Measurements from ENCODE around the gene STX16. TPM values are rescaled to one million over a fixed set of nuclear protein-coding genes. Genes with fewer than 3 reads are reported as not detected.

Gene STX16
- total RNA-seq, 1 donor from 2014 or later = 32.4 TPM

GRCh38 chr20:58685988-58686387 lies 34.9 kb downstream of the STX16 start:
- Histone ChIP-seq H3K4me1 (ENCODE audit: control insufficient read depth in 3 of 3, insufficient read depth in 3 of 3, low read length in 3 of 3) (peaks cover 6 to 13% (median 9%) of the 10 kb centered on the region in 3 donors), H3K4me3 (ENCODE audit: low read length in 3 of 3) (no peak overlapping the region), H3K27ac (ENCODE audit: low read depth, low read length) (no peak overlapping the region), H3K9ac (ENCODE audit: low read depth in 1 of 3, low read length in 3 of 3) (no peak overlapping the region), H3K27me3 (ENCODE audit: control insufficient read depth in 3 of 3, insufficient read depth in 3 of 3, low read length in 3 of 3) (no peaks in the 10 kb centered on the region), H3K36me3 (ENCODE audit: control insufficient read depth in 3 of 3, insufficient read depth in 3 of 3, low read length in 3 of 3) (no peaks in the 10 kb centered on the region), H3K9me3 (ENCODE audit: control insufficient read depth in 3 of 3, low read length in 3 of 3) (no peaks in the 10 kb centered on the region)

GRCh38 chr20:58688414-58688813 lies 37.3 kb downstream of the STX16 start:
- Histone ChIP-seq H3K36me3 (ENCODE audit: control insufficient read depth in 3 of 3, insufficient read depth in 3 of 3, low read length in 3 of 3) (no peaks in the 10 kb centered on the region), H3K4me3 (ENCODE audit: low read length in 3 of 3) (peak overlapping the region in 1 of 3 donors; percentile 35), H3K4me1 (ENCODE audit: control insufficient read depth in 3 of 3, insufficient read depth in 3 of 3, low read length in 3 of 3) (peaks cover 15 to 24% (median 20%) of the 10 kb centered on the region in 3 donors), H3K27ac (ENCODE audit: low read depth, low read length) (no peak overlapping the region), H3K9me3 (ENCODE audit: control insufficient read depth in 3 of 3, low read length in 3 of 3) (no peaks in the 10 kb centered on the region), H3K27me3 (ENCODE audit: control insufficient read depth in 3 of 3, insufficient read depth in 3 of 3, low read length in 3 of 3) (no peaks in the 10 kb centered on the region), H3K9ac (ENCODE audit: low read depth in 1 of 3, low read length in 3 of 3) (peak overlapping the region in 1 of 3 donors; percentile 69)

GRCh38 chr20:58688840-58689239 lies 37.8 kb downstream of the STX16 start:
- Histone ChIP-seq H3K9me3 (ENCODE audit: control insufficient read depth in 3 of 3, low read length in 3 of 3) (no peaks in the 10 kb centered on the region), H3K27me3 (ENCODE audit: control insufficient read depth in 3 of 3, insufficient read depth in 3 of 3, low read length in 3 of 3) (no peaks in the 10 kb centered on the region), H3K36me3 (ENCODE audit: control insufficient read depth in 3 of 3, insufficient read depth in 3 of 3, low read length in 3 of 3) (no peaks in the 10 kb centered on the region), H3K27ac (ENCODE audit: low read depth, low read length) (no peak overlapping the region), H3K9ac (ENCODE audit: low read depth in 1 of 3, low read length in 3 of 3) (peak overlapping the region in 2 of 3 donors; percentile 57 to 69), H3K4me1 (ENCODE audit: control insufficient read depth in 3 of 3, insufficient read depth in 3 of 3, low read length in 3 of 3) (peaks cover 19 to 28% (median 24%) of the 10 kb centered on the region in 3 donors), H3K4me3 (ENCODE audit: low read length in 3 of 3) (peak overlapping the region in 2 of 3 donors; percentile 29 to 35)

GRCh38 chr20:58690396-58691135 lies 39.5 kb downstream of the STX16 start:
- H3K4me3 ChIP-seq (ENCODE audit: low read length in 3 of 3) = no peak overlapping the region
- H3K9ac ChIP-seq (ENCODE audit: low read depth in 1 of 3, low read length in 3 of 3) = peak overlapping the region in 2 of 3 donors; percentile 50 to 55
- no peaks in the 10 kb centered on the region for H3K27me3 ChIP-seq (ENCODE audit: control insufficient read depth in 3 of 3, insufficient read depth in 3 of 3, low read length in 3 of 3)
- peaks cover 30 to 42% (median 37%) of the 10 kb centered on the region in 3 donors for H3K4me1 ChIP-seq (ENCODE audit: control insufficient read depth in 3 of 3, insufficient read depth in 3 of 3, low read length in 3 of 3)
- peak overlapping the region; percentile 92 for H3K27ac ChIP-seq (ENCODE audit: low read depth, low read length)
- no peaks in the 10 kb centered on the region for H3K9me3 ChIP-seq (ENCODE audit: control insufficient read depth in 3 of 3, low read length in 3 of 3)
- peaks cover 10 to 13% (median 12%) of the 10 kb centered on the region in 3 donors for H3K36me3 ChIP-seq (ENCODE audit: control insufficient read depth in 3 of 3, insufficient read depth in 3 of 3, low read length in 3 of 3)

GRCh38 chr20:58691773-58692578 lies 40.9 kb downstream of the STX16 start:
- Histone ChIP-seq H3K4me3 (ENCODE audit: low read length in 3 of 3) (peak overlapping the region; percentile 23 to 56 (median 54)), H3K27me3 (ENCODE audit: control insufficient read depth in 3 of 3, insufficient read depth in 3 of 3, low read length in 3 of 3) (no peaks in the 10 kb centered on the region), H3K4me1 (ENCODE audit: control insufficient read depth in 3 of 3, insufficient read depth in 3 of 3, low read length in 3 of 3) (peaks cover 30 to 42% (median 37%) of the 10 kb centered on the region in 3 donors), H3K27ac (ENCODE audit: low read depth, low read length) (peak overlapping the region; percentile 92), H3K36me3 (ENCODE audit: control insufficient read depth in 3 of 3, insufficient read depth in 3 of 3, low read length in 3 of 3) (peaks cover 23 to 27% (median 26%) of the 10 kb centered on the region in 3 donors), H3K9me3 (ENCODE audit: control insufficient read depth in 3 of 3, low read length in 3 of 3) (no peaks in the 10 kb centered on the region), H3K9ac (ENCODE audit: low read depth in 1 of 3, low read length in 3 of 3) (peak overlapping the region; percentile 80 to 91 (median 89))

GRCh38 chr20:58692579-58693225 lies 41.6 kb downstream of the STX16 start, which contains the start of gene NPEPL1:
NPEPL1 (plus strand) TSS chr20:58692800; CDS start chr20:58692901, 101 bp downstream.
- H3K36me3 ChIP-seq (ENCODE audit: control insufficient read depth in 3 of 3, insufficient read depth in 3 of 3, low read length in 3 of 3) = peaks cover 31 to 34% (median 32%) of the 10 kb centered on the region in 3 donors
- H3K9ac ChIP-seq (ENCODE audit: low read depth in 1 of 3, low read length in 3 of 3) = peak within 1 kb of the TSS; percentile 80 to 91 (median 89)
- H3K4me3 ChIP-seq (ENCODE audit: low read length in 3 of 3) = peak within 1 kb of the TSS; percentile 62 to 79 (median 70)
- no peaks in the 10 kb centered on the region for H3K9me3 ChIP-seq (ENCODE audit: control insufficient read depth in 3 of 3, low read length in 3 of 3)
- H3K4me1 ChIP-seq (ENCODE audit: control insufficient read depth in 3 of 3, insufficient read depth in 3 of 3, low read length in 3 of 3) = peaks cover 30 to 42% (median 37%) of the 10 kb centered on the region in 3 donors
- peak within 1 kb of the TSS; percentile 92 for H3K27ac ChIP-seq (ENCODE audit: low read depth, low read length)
- H3K27me3 ChIP-seq (ENCODE audit: control insufficient read depth in 3 of 3, insufficient read depth in 3 of 3, low read length in 3 of 3) = no peaks in the 10 kb centered on the region

- Histone ChIP-seq H3K36me3 (ENCODE audit: control insufficient read depth in 3 of 3, insufficient read depth in 3 of 3, low read length in 3 of 3) (peaks cover 38 to 42% (median 39%) of the 10 kb centered on the region in 3 donors), H3K9ac (ENCODE audit: low read depth in 1 of 3, low read length in 3 of 3) (peak overlapping the region; percentile 72 to 87 (median 86)), H3K4me1 (ENCODE audit: control insufficient read depth in 3 of 3, insufficient read depth in 3 of 3, low read length in 3 of 3) (peaks cover 30 to 39% (median 37%) of the 10 kb centered on the region in 3 donors), H3K27ac (ENCODE audit: low read depth, low read length) (peak overlapping the region; percentile 38), H3K27me3 (ENCODE audit: control insufficient read depth in 3 of 3, insufficient read depth in 3 of 3, low read length in 3 of 3) (no peaks in the 10 kb centered on the region), H3K9me3 (ENCODE audit: control insufficient read depth in 3 of 3, low read length in 3 of 3) (no peaks in the 10 kb centered on the region), H3K4me3 (ENCODE audit: low read length in 3 of 3) (peak overlapping the region; percentile 62 to 79 (median 70))
These were observed 42.3 kb downstream of the STX16 start for GRCh38 chr20:58693226-58694006.

- Histone ChIP-seq H3K4me1 (ENCODE audit: control insufficient read depth in 3 of 3, insufficient read depth in 3 of 3, low read length in 3 of 3) (peaks cover 24 to 35% (median 30%) of the 10 kb centered on the region in 3 donors), H3K4me3 (ENCODE audit: low read length in 3 of 3) (peak overlapping the region in 2 of 3 donors; percentile 10 to 79), H3K27me3 (ENCODE audit: control insufficient read depth in 3 of 3, insufficient read depth in 3 of 3, low read length in 3 of 3) (no peaks in the 10 kb centered on the region), H3K9ac (ENCODE audit: low read depth in 1 of 3, low read length in 3 of 3) (peak overlapping the region in 2 of 3 donors; percentile 5 to 86), H3K27ac (ENCODE audit: low read depth, low read length) (no peak overlapping the region), H3K36me3 (ENCODE audit: control insufficient read depth in 3 of 3, insufficient read depth in 3 of 3, low read length in 3 of 3) (peaks cover 47 to 52% (median 48%) of the 10 kb centered on the region in 3 donors), H3K9me3 (ENCODE audit: control insufficient read depth in 3 of 3, low read length in 3 of 3) (no peaks in the 10 kb centered on the region)
These were observed 43.4 kb downstream of the STX16 start for GRCh38 chr20:58694241-58695083.

Data from skeletal muscle tissue (tissue), 4 donors.